Tongue (tissue), 2 donors: ENCODE measurements around the gene HK2. TPM values are rescaled to one million over a fixed set of nuclear protein-coding genes. Genes with fewer than 3 reads are reported as not detected.

Experiments
- DNase-seq: peaks from one replicate; pipeline ENCODE4 v3.0.0-alpha.2; 2015
- total RNA-seq: library from RNA; depleted of rRNA; stranded (reverse); fragments of >200 nt; gene quantifications from one replicate; pipeline ENCODE4 v1.2.3, GENCODE V29; 2014

HK2 gene
- total RNA-seq, 1 donor from 2014 or later, result 68.1 TPM

GRCh38 chr2:74937221-74937880, 103.4 kb downstream of the HK2 start:
- no peak for DNase-seq

DNA sequence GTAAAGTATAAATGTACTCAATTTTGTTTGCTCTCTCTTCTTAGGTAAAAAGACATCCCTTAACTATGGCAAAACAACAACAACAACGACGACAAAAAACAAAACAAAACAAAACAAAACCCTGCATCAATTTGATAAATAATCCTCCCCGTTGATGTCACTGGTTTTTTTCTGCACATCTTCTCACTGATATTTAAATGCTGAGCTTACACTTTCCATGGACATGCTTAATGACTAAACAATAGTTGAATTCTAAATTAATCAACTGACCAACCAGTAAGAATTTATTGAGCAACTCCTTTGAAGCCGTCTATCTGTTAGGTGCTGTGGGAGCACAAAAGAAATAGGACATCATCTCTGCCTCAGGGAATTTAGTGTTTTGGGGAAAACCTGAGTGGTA, 104.3 kb downstream of the HK2 start:
- no peak for DNase-seq

DNA sequence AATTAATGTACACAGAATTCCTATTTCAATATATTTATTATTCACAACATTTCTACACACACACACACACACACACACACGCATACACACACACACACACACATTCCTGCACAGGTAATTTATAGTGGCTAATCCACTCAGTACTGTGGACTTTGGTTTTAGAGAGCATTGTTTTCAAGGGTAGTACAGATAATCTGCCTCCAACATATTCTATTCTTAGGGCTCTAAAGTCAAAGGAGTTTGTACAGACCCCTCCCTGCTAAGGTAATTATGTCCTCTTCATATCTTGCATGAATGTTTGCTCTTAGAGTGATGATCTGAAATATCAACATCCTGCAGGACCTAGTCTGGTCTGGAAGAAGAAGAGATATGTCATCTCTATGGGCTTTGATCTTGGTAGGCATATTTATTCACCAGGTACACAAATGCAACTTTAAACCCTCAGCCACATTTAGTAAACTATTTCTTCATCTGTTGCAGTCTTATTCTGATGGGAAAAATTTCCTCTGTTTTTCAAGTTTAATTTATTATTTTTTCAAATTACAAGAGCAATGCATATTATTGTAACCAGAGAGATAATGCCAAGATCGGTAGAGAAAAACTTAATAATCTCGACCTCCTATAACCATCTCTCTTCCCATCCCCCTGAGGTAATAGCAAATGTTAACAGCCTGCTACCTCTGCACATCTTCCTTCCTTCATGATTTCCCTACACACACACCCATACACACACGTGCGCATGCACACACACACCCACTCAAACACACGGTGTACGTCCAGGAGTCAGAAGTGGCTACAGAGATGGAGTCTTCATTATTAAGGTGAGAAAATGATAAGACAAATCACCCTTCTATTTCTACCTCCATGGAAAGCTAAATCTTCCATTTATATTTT, 106.2 kb downstream of the HK2 start:
- no peak for DNase-seq

- DNase-seq, result no peak
Measured at GRCh38 chr2:74941284-74941683, 107.4 kb downstream of the HK2 start.

DNA sequence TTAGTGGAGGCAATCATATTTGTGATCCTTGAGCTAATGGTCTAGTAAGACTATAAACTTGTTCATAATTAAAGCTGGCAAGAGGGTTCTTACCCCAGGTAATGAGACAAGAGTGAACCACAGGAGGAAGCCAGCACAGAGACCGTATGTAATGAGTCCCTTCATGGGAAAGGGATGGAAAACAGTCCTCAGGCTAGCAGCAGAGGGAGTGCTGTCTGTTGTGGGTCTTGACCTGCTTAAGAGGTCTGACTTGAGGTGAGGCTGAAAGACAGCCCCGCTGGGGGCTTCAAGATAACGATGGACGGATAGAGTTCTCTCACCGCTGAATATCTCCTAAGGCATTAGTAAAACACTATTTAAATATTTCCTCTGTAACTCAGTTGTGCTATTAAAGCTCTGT, 108.3 kb downstream of the HK2 start:
- no peak for DNase-seq

Other genes with a start within 250 kb of the HK2 start
- gene M1AP, start 185.8 kb upstream of the HK2 start, total RNA-seq, result 4.6 TPM
- 3.3 TPM for gene SEMA4F, start 179.9 kb upstream of the HK2 start, total RNA-seq
- 19.1 TPM for gene POLE4, start 124.5 kb downstream of the HK2 start, total RNA-seq